Stimulated activated CD4-positive, alpha-beta T cell treated with anti-CD3 and anti-CD28 coated beads, Interleukin-2, amount 100 ng/mL, for 48 hours (primary cell): ENCODE results near the gene PRODH2.

ENCODE experiments used
- DNase-seq, 2 donors: peaks; one replicate each; pipeline ENCODE4 v3.0.0-alpha.2; 2020

PRODH2 gene, protein sequence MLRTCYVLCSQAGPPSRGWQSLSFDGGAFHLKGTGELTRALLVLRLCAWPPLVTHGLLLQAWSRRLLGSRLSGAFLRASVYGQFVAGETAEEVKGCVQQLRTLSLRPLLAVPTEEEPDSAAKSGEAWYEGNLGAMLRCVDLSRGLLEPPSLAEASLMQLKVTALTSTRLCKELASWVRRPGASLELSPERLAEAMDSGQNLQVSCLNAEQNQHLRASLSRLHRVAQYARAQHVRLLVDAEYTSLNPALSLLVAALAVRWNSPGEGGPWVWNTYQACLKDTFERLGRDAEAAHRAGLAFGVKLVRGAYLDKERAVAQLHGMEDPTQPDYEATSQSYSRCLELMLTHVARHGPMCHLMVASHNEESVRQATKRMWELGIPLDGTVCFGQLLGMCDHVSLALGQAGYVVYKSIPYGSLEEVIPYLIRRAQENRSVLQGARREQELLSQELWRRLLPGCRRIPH

DNA sequence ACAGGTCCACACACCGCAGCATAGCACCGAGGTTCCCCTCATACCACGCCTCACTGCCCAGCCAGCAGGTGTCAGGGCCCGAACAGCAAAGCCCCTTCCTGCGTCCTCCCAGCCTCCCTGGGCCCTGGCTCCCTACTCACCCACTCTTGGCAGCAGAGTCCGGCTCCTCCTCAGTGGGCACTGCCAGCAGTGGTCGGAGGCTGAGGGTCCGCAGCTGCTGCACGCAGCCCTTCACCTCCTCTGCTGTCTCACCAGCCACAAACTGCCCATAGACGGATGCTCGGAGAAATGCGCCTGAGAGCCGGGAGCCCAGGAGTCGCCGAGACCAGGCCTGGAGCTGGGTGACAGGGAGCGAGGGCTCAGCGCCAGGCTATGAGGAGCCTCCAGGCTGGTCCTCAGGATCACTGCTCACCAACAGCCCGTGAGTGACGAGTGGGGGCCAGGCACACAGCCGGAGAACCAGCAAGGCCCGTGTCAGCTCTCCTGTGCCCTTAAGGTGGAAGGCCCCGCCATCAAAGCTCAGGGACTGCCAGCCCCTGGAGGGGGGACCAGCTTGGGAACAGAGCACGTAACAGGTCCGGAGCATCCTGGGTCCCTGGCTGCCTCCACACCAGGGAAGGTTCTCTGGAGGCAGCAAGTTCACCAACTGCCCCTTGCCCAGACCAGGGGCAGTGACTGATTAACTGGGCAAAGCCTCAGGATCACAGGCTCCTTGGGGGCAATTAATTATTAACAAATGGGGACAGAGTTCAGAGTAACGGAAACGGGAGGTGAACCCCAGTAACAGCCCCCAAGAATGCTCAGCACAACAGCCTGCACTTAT, at the start of gene PRODH2:
TSS of gene PRODH2 (minus strand) at position 626 of the 823 bp plus-strand sequence. CDS start at position 586, 40 bp downstream.
- no peak for DNase-seq

GRCh38 chr19:35861640-35862160, 49.1 kb upstream of the PRODH2 start:
- DNase-seq: no peak

- no peak for DNase-seq
Observed at GRCh38 chr19:35860818-35861639, 48.4 kb upstream of the PRODH2 start.

GRCh38 chr19:35860436-35860817, 47.8 kb upstream of the PRODH2 start:
- DNase-seq: no peak

DNA sequence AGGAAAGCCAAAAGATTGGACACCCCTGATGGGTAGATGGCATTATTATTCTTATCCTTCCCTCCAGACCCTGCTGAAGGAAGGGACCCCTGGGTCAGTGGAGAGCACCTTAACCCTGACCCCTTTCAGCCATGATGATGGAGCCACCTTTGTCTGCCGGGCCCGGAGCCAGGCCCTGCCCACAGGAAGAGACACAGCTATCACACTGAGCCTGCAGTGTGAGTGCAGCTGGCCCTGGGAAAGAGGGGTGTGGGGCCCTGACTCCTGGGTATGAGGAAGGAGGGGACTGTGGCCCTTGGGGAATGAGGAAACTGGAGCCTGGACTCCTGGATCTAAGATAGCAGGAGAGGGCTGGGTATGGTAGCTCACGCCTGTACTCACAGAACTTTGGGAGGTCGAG, 46.8 kb upstream of the PRODH2 start:
- DNase-seq: no peak

GRCh38 chr19:35858311-35858710, 45.7 kb upstream of the PRODH2 start:
- DNase-seq: no peak

DNA sequence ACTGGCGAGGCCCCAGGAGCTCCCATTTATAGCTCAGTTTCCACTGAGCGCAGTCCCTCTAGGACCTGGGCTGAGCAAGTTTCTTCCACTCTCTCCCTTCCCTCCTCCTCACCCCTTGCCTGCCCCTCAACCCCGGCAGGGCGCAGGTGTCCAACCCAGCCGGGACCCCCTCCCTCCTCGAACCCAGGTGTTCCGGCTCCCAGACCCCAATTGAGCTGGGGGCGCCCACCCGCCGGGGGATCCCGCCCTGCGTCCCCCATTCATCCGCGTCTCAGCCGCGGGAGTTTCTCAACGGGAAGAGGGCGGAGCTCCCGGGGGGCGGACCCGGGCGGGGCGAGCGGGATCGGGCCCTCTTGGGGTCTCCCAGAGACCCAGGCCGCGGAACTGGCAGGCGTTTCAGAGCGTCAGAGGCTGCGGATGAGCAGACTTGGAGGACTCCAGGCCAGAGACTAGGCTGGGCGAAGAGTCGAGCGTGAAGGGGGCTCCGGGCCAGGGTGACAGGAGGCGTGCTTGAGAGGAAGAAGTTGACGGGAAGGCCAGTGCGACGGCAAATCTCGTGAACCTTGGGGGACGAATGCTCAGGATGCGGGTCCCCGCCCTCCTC, 44.0 kb upstream of the PRODH2 start, which contains the start of gene KIRREL2:
TSS of gene KIRREL2 (plus strand) at position 366 of the 604 bp plus-strand sequence. CDS start at position 575, 209 bp downstream.
- DNase-seq: no peak

- no peak for DNase-seq
Observed at GRCh38 chr19:35853038-35853756, 40.6 kb upstream of the PRODH2 start.

- no peak for DNase-seq
Observed at GRCh38 chr19:35852029-35852780, 39.6 kb upstream of the PRODH2 start, which contains the start of gene NPHS1. NPHS1 (minus strand) TSS chr19:35852504; CDS start chr19:35851837, 667 bp downstream.

DNA sequence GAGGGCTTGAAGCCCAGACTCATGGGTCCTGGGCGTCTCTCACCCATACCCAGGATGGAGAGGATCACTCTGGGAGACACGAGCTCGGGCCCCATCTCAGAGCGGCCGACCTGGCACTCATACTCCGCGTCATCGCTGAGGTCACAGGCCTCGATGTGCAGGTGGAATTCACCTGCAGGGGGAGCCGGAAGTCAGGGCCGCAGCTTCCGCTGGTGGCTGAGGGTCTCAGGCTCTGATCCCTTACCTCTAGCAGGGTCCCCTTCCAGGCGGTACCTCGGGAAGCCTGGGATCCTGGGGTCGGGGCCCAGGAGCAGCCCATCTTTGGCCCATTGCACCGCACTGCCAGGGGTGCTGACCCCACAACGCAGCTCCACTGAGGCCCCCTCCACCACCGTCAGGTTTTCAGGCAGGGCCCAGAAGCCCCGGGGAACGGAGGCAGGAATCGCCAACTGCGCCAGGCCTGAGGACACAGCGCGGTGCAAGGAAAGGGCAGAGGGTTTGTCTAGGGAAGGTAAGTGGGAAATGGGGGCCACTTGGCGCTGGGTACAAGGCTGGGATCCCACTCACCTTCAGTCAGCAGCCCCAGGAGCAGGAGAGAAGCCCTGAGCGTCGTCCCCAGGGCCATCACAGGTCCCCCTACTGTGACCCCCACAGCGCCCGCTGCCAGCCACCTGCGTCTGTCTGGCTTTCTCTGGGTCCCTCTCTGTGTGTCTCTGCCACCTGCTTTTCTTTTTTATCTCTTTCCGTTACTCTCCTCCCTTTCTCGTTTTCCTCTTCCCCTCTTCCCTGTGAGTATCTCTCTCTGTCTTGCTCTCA, 38.8 kb upstream of the PRODH2 start:
- DNase-seq: no peak

DNA sequence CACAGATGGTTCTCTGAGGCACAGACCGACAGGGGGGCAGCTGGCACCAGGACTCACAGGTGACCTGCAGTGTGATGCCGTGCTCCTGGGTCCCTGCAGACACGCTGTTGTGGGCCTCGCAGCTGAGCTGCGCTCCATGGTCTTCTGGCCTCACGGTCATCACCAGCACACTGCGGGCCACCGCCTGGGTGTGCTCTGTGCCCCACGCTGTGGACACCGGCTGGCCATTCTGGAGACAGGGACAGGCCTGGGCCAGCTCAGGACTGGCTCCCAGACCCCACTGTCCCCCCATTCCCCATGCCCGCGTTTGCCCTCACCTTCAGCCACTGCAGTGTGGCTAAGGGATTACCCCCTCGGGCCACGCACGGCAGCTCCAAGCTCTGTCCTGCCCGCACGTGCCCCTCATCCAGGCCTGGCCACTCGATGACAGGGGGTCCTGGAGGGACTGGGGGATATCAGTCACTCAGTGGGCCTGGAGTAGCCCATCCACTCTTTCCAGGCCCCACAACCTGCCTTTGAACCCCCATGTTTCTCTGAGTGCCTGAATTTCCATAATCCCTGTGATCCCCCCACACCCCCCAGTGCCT, 36.4 kb upstream of the PRODH2 start:
- no peak for DNase-seq

GRCh38 chr19:35848486-35848885, 35.8 kb upstream of the PRODH2 start:
- no peak for DNase-seq

DNA sequence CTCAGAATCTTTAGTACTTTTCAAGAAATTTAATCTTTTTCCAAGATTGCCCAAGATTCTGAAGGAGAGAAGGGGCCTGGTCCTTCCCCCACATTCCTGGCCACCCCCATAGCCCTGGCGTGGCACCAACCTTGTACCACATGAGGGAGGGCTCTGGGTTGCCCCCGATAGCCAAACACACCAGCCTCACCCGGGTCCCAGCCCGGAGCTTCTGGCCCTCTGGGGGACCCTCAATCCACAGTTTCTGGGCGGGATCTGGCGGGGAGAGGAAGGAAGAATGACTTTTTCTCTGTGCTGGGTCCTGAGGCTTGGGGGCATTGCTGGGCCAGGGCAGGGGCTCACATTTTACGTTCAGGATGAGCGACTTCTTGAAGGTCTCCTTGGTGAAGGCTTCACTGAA, 35.3 kb upstream of the PRODH2 start:
- no peak for DNase-seq

GRCh38 chr19:35846038-35846668, 33.5 kb upstream of the PRODH2 start:
- no peak for DNase-seq

- no peak for DNase-seq
Observed at GRCh38 chr19:35845215-35846037, 32.8 kb upstream of the PRODH2 start.

DNA sequence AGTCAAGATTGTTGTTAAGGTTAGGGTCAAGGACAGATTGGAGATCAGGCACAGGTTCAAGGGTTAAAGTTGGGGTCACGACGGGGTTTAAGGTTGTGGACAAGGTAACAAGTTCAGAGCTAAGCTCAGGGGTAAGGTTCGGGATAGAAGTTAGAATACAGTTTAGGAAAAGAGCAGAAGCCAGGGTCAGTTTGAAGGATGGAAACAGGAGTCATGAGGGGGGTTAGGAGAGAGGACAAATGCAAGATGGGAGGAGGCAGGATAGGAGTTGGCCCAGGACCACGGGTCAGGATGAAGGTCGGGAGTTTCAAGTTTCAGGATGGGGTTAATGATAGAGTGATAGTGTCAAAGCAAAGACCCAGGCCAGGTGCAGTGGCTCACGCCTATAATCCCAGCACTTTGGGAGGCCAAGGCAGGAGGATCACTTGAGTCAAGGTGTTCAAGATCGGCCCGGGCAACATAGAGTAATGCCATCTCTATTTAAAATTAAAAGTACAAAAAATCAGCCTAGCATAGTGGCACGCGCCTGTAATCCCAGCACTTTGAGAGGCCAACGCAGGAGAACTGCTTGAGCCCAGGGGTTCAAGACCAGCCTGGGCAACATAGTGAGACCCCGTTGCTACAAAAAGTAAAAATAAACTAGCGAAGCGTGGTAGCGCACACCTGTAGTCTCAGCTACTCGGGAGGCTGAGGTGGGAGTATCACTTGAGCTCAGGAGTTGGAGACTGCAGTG, 32.0 kb upstream of the PRODH2 start:
- no peak for DNase-seq
